GM03348 (cell line): ENCODE data around the gene ARHGAP25.

ENCODE experiments used
- DNase-seq: peaks from one replicate; pipeline ENCODE4 v3.0.0; 2012; ENCODE audit warnings: low spot score

The ARHGAP25 gene

DNA sequence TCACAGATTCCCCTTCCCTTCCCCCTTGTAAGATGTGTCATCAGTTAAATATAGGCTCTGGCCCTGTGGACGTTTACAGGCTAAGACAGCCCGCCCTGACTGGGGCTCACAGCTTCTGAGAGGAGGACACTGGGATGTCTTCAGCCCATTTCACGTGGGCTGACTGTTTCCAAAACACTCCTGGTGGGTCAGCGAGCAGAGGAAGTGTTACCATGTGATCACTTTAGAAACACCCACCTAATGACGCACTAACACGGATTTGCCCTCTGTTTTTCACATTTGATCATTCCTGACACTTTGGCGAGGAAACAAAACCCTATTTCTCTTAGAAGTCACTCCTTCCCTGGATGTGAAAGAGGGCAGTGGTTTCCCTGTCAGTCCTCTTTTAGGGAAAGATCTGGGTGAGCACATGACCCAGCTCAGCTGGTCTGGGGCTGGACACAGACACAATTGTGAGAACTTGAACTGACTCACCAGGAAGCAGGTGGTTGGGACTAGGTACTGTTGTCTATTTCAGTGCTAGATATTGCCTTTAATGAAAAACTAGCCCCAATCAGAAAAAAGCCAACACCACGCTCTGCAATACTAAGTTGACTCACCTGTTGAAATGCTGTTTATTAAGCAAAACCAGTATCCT, 97.7 kb downstream of the ARHGAP25 start:
- no peak for DNase-seq

DNA sequence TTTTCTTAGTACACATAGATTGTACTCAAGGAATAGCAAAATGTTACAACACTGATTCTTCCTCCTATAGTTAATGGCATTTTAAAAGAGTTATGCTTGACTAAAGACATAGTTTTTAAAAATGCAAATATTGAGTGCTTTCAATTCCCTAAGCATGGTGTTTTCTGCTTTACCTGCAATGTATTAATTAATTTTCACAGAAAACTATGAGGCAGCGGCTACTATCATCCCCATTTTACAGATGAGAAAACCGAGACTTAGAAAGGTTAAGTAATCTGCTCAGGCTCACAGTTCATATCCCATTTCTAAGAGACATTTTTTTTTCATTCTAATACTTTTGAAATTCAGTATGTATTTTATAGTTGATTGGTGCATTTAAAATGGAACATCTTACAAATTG, 98.6 kb downstream of the ARHGAP25 start:
- DNase-seq, result no peak

DNA sequence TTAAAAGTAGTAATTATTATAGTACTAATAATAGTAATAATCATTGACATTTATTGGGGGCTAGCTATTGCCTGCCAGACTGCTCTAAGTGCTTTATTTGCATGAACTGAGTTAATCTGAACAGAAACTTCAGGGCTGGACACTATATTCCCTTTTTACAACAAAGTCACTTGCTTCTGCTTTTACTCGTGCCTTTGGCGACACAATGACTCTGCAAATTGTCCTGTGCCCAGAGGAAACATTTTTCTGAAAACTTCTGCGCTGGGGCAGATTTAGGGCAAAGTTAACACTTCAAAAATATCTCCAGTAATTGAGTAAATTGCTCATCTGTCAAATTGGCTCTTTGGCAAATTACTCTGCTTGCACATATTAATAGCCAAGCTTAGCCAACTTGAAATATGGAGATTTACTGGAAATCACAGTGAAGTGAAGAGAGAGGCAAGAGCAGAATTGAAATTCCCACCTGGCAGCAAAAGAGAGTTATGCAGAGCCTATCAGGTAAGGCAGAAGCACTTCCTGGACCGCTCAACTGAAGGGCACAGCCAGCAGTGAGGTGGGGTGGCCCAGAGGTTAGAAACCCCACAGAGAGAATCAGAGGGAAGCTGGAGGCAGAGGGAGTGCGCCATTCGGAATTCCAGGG, 100.2 kb downstream of the ARHGAP25 start:
- no peak for DNase-seq

DNA sequence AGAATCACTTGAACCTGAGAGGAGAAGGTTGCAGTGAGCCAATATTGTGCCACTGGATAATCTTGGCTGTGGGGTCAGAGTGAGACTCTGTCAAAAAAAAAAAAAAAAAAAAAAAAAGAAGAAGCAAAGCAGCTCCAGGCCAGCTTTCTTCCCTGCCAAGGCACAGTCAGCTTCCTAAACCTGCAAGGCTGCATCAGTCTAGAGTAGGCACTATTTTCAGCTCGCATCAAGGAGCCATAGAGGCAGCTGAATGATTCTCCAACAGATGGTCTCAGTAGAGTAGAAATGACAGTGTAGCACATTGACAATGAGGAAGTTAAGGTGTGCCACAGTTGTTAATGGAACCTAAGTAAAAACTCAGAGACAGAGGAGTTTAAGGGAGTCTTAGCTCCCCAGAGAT, 101.0 kb downstream of the ARHGAP25 start:
- no peak for DNase-seq

DNA sequence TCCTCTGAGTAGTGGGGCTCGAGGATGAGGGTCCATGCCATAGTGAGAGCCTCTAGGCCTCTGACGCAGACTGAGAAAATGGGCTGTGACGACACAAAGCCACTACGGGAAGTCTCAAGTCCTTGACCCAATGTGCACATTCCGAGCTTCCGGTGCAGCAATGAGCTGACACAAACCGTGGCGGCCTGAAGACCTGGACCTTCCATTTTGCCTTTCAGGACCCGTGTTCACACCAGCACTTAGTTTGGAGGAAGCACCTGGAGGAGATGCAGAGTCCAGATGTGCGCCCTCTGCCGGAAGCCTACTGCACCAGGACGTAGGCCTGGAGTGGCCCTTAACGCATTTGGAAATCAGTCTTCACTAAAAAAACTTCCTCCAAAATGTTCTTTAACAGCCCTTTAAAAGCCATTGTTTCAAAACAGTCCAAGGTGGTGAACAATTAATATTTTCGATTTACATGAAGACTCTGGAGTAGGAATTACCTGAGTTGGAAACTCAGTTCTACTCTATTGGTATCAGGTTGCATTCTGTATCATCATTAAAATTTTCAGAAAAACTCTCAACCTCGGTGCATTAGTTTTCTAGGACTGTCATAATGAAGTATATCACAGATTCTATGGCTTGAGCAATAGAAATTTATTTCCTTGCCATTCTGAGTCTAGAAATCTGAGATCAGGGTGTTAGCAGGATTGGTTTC, 102.7 kb downstream of the ARHGAP25 start:
- DNase-seq, result no peak

DNA sequence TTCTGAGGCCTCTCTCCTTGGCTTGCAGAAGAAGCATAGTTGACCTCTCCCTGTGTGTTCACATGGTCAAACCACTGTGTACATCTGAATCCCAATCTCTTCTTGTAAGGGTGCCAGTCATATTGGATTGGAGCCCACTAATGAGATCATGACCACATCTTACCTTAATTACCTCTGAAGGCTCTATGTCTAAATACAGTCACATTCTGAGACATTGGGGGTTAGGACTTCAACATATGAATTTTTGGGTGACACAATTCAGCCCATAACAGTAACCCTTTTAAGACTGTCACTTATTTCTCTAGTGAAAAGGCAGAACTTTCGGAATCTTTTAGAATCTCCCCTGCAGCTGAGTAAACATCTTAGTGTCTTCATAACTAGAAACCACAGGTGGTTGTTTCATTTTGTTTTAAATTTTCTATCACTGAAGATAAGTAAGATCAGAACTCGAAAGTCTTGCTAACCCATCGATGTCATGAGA, 103.3 kb downstream of the ARHGAP25 start:
- DNase-seq, result no peak

DNA sequence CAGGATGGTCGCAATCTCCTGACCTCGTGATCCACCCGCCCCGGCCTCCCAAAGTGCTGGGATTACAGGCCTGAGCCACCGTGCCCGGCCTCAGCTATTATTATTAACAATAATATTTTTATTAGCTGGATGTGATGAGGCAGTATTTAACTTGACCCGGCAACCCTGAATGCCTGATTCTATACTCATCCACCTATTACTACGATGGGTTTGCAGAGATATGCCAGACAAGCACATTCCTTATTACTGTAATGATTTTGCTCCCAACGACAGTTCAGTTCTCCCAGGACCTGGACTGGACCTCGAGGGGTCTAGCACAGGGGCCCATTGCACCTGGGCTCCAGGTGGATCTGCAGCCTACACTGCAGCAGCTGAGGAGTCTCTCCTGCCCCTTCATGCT, 104.0 kb downstream of the ARHGAP25 start:
- no peak for DNase-seq

DNA sequence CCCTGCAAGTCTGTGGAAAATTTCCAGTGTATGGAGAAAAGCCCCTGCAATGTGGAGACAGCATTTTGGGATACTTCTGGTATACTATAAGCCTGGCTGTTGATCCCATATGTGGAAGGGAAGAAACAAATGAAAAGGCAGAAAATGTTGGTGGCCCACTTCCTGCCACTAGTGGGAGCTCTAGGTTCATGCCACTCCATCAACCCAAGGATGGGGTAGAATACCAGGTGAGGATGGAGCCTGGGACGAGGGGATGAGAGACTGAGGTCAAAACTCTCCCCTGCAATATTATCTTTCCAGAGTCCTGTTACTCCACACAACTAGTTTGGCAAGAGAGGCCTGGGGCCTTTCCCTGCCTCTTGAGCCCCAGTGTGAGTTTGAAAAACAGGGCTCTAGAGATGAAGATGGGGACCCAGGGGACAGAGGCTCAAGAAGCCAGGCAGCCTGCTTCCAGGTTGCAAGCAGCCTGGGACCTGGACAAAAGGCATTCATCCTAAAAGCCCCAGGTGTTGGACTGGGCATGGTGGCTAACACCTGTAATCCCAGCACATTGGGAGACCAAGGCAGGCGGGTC, 104.7 kb downstream of the ARHGAP25 start:
- peak; percentile 39 for DNase-seq

DNA sequence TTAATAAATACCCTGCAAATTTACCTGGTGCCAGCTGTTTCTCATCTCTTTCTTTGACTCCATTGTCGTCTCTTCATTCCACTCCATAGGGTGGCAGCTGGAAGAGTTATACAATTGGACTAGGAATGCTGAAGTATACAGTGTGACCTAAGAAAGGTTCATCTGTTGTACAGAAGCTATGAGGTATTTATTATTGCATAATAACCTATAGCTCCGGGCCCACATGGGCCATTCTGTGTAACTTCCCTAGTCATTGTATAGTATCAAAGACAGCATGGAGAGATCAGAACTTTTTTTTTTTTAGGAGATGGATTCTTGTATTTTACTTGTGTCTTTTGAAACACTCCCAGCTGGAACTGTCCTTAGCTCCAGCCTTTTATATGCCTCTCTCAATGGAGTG, 110.4 kb downstream of the ARHGAP25 start:
- no peak for DNase-seq

DNA sequence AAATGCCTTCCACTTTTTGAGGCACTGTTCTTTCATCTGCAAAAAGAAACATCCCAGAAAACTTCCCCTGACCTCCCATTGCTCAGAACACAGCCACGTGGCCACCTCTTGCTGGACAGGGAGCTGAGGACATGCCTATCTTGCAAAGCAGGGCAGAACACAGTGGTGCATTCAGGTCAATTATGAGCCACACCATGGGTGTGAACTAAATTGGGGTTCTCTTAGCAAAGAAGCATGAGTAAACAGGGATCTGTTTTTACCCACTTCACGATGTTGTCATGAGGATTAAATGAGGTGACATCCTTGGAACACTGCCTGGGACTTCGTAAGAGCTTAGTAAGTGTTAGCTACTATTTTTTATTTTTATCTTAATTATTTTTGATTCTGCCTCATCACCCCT, 111.5 kb downstream of the ARHGAP25 start:
- no peak for DNase-seq

DNA sequence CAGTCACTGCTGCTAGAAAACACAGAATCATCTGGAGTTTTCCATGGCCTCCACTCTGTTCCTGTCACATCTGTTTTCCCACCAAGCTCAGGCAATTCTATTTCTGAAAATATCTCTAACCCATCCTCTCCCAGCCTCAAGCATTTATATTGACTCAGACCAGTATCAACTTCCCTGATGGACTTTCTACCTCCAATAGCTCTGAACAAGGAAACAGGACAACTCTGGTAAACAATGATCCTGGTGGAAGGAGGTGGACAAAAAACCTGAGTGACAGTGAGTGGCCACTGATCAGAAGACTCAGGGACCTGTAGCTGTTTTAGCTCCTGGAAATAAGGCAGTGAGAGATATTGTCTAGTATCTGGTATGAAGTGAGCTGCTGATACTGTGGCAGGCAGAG, 113.1 kb downstream of the ARHGAP25 start:
- no peak for DNase-seq

DNA sequence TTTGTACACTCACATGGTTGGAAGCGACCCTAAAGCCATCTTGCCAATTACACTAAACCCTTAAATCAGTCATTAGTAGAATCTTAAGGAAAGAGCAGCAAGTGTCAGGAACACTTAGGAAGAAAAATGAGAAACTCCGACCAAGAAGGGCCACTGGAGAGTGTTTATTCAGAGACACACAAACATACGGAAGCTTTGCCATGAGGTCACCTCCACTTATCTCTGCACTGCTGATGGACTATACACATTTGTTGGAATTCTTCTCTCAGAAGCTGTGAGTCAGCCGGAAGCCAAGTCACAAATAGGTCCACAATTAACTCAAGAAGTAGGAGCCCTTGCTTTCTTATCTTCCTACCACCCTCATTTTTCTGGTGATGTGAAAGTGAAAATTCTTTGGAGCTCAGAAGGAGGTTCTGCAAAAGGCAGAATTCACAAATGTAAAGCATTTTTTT, 115.0 kb downstream of the ARHGAP25 start:
- no peak for DNase-seq

DNA sequence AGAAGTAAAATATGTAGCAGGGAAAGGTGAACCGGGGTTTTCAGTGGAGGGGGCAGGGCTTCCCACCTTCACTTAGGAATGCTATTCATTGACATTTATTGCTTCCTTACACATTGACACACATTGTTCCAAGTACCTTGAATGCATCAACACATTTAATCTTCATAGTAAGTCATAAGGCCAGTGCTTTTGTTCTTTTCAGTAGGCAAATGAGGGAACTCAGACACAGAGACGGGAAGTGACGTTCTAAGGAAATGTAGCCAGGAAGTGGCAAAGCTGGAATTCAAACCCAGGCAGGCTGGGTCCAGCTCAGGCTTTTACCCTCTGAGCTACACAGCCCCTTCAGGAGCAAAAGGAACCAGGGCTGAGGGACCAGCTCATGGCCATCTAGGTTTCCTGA, 115.9 kb downstream of the ARHGAP25 start:
- no peak for DNase-seq

DNA sequence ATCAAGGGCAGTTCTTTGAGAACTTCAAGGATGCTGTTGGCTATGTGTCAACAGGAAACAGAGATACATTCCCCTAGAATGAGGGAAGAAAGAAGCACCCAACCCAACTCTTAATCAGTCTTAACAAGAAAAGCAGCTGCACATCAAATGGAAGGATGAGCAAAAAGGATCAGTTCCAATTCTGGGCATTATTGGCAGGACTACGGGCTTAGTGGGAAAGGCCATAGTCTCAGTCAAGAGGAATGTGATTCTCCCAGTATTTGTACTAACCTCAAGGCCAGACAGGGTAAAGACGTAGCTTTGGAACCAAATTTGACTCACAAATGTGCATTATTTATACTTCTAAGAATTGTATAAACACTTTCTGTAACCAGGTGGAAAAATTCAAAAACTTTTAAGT, 118.4 kb downstream of the ARHGAP25 start:
- DNase-seq, result no peak

DNA sequence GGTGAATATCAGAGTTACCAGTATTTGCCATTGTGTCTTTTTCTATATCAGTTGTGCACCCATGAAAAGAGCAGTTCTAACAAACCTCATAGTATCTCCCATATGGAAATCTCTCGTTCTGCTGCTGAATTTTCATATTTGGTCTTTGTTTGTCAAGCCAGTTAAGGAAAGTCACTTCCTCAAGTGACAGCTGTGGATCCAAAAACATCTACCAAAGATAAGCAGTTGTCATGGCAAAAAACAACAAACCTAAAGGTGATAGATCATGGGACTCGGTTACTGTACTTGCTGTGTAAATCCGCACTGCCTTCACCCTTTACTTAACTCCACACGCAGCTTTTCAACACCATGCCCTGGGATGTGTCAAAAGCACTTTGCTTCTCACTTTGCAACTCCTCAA, 119.3 kb downstream of the ARHGAP25 start:
- DNase-seq, result no peak

DNA sequence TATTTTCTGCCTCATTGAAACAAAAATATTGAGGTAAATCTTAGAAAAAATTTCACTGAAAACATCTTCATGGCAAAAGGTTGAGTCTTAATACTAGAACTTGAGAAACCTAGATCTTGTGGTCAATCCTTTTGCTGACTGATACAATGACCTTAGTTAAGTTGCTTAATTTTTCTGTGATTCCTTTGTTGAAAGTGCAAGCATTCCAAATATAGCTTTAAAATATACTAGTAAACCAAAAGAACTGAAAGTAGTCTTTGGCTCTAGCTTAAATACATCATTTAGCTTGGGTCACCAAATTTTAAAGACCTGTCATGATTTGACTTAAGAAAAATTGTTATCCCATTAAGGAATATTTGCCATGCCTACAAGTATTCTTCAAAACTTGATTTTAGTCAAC, 119.9 kb downstream of the ARHGAP25 start:
- DNase-seq, result no peak

DNA sequence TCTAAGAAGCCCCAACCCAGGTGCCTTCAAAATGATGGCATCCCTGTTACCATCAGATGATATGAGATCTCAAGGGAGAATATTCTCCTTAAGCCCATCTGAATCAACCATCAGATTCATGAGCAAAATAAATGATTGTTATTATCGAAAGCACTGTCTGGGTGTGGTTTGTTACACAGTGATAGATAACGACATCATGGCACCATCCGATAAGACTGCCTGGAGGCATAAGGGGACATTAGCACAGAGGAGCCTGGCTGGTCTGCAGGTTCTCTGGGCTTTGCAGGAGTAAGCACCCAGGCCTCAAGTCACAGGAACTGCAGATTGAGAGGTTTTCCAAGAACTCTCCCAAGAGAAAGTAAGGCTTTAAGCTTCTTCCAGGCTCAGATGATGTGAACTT, 120.9 kb downstream of the ARHGAP25 start:
- DNase-seq, result no peak

DNA sequence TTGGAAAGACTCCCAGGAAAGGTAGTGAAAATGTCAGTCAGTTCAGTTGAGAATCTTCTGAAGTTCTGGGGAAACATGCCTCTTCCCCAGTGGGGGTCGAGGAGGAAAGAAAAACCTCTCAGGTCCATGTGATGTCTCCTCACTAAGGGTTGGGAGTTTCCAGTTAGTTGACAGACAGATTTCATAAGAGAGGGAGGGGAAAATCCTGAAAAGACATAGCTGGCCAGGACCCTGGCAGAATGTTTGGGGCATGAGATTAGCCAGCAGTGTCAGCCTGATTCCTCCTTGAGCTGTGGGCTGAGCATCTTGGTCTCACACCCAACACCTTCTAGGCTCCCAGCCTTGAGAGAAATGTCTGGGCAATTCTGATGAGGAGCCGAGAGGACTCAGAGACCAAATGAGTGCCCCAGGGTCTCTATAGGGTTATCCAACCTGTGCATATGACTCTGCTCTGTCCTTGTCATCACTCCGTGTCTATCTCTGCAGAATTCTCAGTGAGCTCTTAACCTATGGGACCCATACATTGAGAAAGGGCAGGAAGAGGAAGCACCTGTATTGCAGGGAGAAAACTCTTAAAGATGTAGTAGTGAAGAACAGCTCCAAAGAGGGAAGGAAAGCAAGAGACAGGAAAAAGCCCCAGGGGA, 122.7 kb downstream of the ARHGAP25 start:
- DNase-seq, result no peak

DNA sequence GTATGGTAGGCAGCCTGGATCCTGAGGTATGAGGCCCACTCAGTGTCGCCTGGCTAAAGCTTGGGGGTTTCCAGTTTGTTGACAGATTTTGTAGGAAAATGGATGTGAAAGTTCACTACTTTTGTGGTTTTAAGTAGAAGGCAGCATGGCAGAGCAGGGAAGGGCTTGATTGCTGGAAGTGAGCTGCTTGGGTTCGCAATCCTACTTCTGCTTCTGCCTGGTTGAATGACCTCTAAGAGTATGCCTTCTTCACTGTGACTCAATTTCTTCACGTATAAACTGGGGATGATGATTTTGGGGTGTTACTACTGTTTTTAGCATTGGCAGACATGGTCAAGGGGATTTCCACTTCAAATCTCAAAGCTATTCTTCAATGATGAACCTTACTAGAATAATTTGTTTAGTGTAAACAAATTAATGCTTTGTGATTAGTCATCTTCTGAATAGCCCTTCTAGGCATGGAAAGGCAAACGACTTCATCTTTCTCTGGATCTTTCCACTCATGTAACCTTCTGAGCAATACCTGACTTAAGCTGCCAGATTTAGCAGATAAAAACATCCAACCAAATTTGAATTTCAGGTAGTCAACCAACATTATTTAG, 123.3 kb downstream of the ARHGAP25 start:
- DNase-seq, result no peak

DNA sequence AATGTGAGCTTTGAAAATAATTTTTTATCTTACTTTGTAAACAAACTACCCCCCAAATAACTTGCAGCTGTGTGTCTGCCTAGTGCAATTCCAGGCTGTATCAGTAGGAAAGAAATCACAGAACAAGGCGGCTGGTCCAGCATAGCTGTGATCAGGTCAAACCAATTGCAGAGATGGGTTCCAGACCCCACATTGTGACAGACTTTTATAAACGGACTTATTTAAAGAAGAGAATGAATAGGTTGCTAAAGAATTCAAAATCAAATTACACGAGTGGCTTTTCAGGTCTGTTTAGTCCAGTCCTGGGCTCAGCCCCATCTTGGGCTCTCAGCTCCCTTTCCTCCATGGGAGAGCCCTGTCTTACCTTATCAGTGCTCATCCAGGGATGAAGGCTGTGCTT, 125.5 kb downstream of the ARHGAP25 start:
- no peak for DNase-seq

DNA sequence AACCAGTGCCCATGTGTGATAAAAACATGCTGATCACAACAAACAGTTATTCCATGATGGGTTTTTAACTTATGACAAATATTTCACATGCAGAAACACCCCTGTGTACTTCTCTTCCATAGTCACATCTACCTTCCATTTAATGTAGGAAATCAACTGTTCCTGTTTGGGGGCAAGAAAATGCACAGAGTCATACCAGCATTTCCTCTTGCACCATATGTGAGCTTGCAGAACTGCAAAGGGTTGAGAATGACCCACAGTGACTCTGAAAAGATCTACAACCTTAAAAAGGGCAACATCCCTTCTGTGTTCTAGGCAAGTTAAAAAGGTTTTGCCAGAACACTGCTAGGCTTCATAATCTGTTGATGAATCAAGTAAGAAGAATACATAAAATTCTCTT, 126.7 kb downstream of the ARHGAP25 start:
- DNase-seq, result no peak

DNA sequence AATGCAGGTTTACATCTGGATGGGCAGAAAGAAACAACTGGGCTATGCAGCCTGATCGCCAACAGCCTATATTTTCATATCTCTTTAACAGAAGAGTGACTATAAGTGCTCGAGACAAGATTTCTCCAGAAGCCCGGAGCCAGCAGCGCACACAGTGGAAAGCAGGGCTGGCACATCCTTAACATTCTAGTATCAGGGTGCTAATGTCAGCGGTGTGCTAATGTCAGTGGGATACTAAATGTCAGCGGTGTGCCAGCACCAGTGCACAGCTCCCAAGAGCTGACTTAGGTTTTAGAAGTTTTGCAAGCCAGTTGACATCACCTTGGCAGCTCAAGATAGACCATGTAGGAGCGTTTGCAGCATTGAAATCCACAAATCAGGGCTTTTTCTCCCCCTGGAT, 128.3 kb downstream of the ARHGAP25 start:
- DNase-seq, result no peak
